OCI-LY3 (cell line): ENCODE measurements around the gene ITGA7.

Experiments
- CTCF ChIP-seq: fragments of 200-600, 300-600 bp; sonication (generic); IDR thresholded peaks from 2 replicates; pipeline ENCODE4 v1.5.1; 2014; ENCODE audit warnings: antibody characterized with exemption, low read length, low read depth
- EZH2phosphoT487 ChIP-seq: fragments of 200-600 bp; shearing (Covaris generic); IDR thresholded peaks from 2 replicates; pipeline ENCODE4 v1.6.1; 2018; ENCODE audit warnings: antibody characterized with exemption, mixed run types, low read depth

GRCh38 chr12:55741931-55742680, 34.4 kb upstream of the ITGA7 start:
- no peak for TF ChIP-seq CTCF
- no peak for TF ChIP-seq EZH2phosphoT487
